Liver (tissue), 9 donors: ENCODE results near the gene UPF1. TPM values are rescaled to one million over a fixed set of nuclear protein-coding genes. Genes with fewer than 3 reads are reported as not detected.
"Not testable (repeated sequence)": the region's sequence is repeated elsewhere in the genome, so short reads cannot be mapped to it uniquely, and the experiment has no call there.

Source experiments
- DNase-seq: peaks from one replicate; pipeline ENCODE4 v3.0.0-alpha.2; 2017; ENCODE audit warnings: low spot score
- H3K27ac ChIP-seq, 2 donors: one replicate each; pipeline ENCODE4 v1.7.0; 2013; ENCODE audit warnings: inconsistent platforms in 2 of 2, low read length in 2 of 2, control low read depth in 1 of 2, low read depth in 1 of 2, mild to moderate bottlenecking in 1 of 2
- H3K27me3 ChIP-seq, 4 donors: one replicate each; pipeline versions ENCODE4 v1.6.1 to v1.7.0; 2013; ENCODE audit warnings: low read length in 3 of 4, inconsistent platforms in 1 of 4, mild to moderate bottlenecking in 1 of 4, moderate library complexity in 1 of 4; ENCODE audit not compliant: control insufficient read depth in 4 of 4, insufficient read depth in 4 of 4
- H3K36me3 ChIP-seq, 4 donors: one replicate each; pipeline versions ENCODE4 v1.6.1 to v1.7.0; 2013; ENCODE audit warnings: low read length in 3 of 4, mild to moderate bottlenecking in 3 of 4, low read depth in 1 of 4, moderate library complexity in 1 of 4; ENCODE audit not compliant: control insufficient read depth in 4 of 4, insufficient read depth in 3 of 4
- H3K4me1 ChIP-seq, 4 donors: one replicate each; pipeline versions ENCODE4 v1.6.1 to v1.7.0; 2013; ENCODE audit warnings: low read length in 3 of 4, mild to moderate bottlenecking in 3 of 4, moderate library complexity in 1 of 4; ENCODE audit not compliant: control insufficient read depth in 4 of 4, insufficient read depth in 4 of 4
- H3K4me3 ChIP-seq, 3 donors: one replicate each; pipeline versions ENCODE4 v1.6.1 to v1.7.0; 2013; ENCODE audit warnings: low read length in 3 of 3, control low read depth in 1 of 3, low read depth in 1 of 3, mild to moderate bottlenecking in 1 of 3
- H3K9ac ChIP-seq, 2 donors: one replicate each; pipeline ENCODE4 v1.7.0; 2013; ENCODE audit warnings: low read length in 2 of 2, mild to moderate bottlenecking in 2 of 2, moderate library complexity in 2 of 2, control low read depth in 1 of 2, low read depth in 1 of 2
- H3K9me3 ChIP-seq, 4 donors: one replicate each; pipeline versions ENCODE4 v1.6.1 to v1.7.0; 2013; ENCODE audit warnings: low read length in 3 of 4; ENCODE audit not compliant: control insufficient read depth in 4 of 4
- EGR1 ChIP-seq, 2 donors: IDR thresholded peaks; 2 replicates each; pipeline ENCODE4 v1.6.1; 2016 to 2018; ENCODE audit warnings: antibody characterized with exemption in 2 of 2, low read depth in 2 of 2
- FOXA1 ChIP-seq: IDR thresholded peaks from 2 replicates; pipeline ENCODE4 v1.6.1; 2016; ENCODE audit warnings: antibody characterized with exemption
- FOXA2 ChIP-seq: IDR thresholded peaks from 2 replicates; pipeline ENCODE4 v1.6.1; 2016; ENCODE audit warnings: antibody characterized with exemption
- GABPA ChIP-seq, 2 donors: IDR thresholded peaks in 1 of 2; conservative IDR thresholded peaks in 1 of 2; 2 replicates each; pipeline ENCODE4 v1.6.1; 2016; ENCODE audit warnings: antibody characterized with exemption in 2 of 2, mild to moderate bottlenecking in 1 of 2, moderate library complexity in 1 of 2
- HNF4A ChIP-seq, 2 donors: conservative IDR thresholded peaks; 2 replicates each; pipeline ENCODE4 v1.6.1; 2016; ENCODE audit warnings: antibody characterized with exemption in 2 of 2, mild to moderate bottlenecking in 2 of 2
- HNF4G ChIP-seq: IDR thresholded peaks from 2 replicates; pipeline ENCODE4 v1.6.1; 2016; ENCODE audit warnings: antibody characterized with exemption
- JUND ChIP-seq, 2 donors: IDR thresholded peaks; 2 replicates each; pipeline ENCODE4 v1.6.1; 2016; ENCODE audit warnings: antibody characterized with exemption in 2 of 2
- RAD21 ChIP-seq, 2 donors: IDR thresholded peaks; 2 replicates each; pipeline ENCODE4 v1.6.1; 2016; ENCODE audit warnings: antibody characterized with exemption in 2 of 2, mild to moderate bottlenecking in 2 of 2
- RXRA ChIP-seq, 2 donors: IDR thresholded peaks; 2 replicates each; pipeline ENCODE4 v1.6.1; 2017 to 2018; ENCODE audit warnings: antibody characterized with exemption in 2 of 2, mild to moderate bottlenecking in 1 of 2
- SP1 ChIP-seq: IDR thresholded peaks from 2 replicates; pipeline ENCODE4 v1.6.1; 2018; ENCODE audit warnings: antibody characterized with exemption, mild to moderate bottlenecking
- TAF1 ChIP-seq: conservative IDR thresholded peaks from 2 replicates; pipeline ENCODE4 v1.6.1; 2016; ENCODE audit warnings: antibody characterized with exemption, mild to moderate bottlenecking
- YY1 ChIP-seq: IDR thresholded peaks from 2 replicates; pipeline ENCODE4 v1.6.1; 2016; ENCODE audit warnings: antibody characterized with exemption, mild to moderate bottlenecking
- WGBS: extraction: QIAGEN DNeasy Blood & Tissue Kit; methylation state at CpG from one replicate; pipeline ENCODE4 v1.1.7; 2013; 5-methylcytosine and 5-hydroxymethylcytosine counted together
- polyA plus RNA-seq, 2 donors: library from polyadenylated mRNA; stranded (reverse) in 1 of 2; unstranded in 1 of 2; fragments of 200-250 nt in 1 of 2; fragments of >200 nt in 1 of 2; fragmentation: Nextera tagmentation in 1 of 2; extraction: Ambion mirVana in 1 of 2; gene quantifications; one replicate each; pipeline versions ENCODE4 v1.2.1 to v1.2.3, GENCODE V29; 2013 to 2015
- total RNA-seq, 2 donors: library from RNA; depleted of rRNA; stranded (reverse); fragments of >200 nt; gene quantifications; one replicate each; pipeline ENCODE4 v1.2.3, GENCODE V29; 2014
- TF ChIP-seq, protein P1 (sequence below): fragments of 150-350 bp; IDR thresholded peaks from 2 replicates; pipeline ENCODE4 v1.5.1; 2017; ENCODE audit warnings: improper control_type of control experiment, low read depth, low read length; ENCODE audit not compliant: missing input control
- TF ChIP-seq, protein P2 (sequence below): IDR thresholded peaks from 2 replicates; pipeline ENCODE4 v1.6.1; 2016; ENCODE audit warnings: antibody characterized with exemption, mild to moderate bottlenecking
- TF ChIP-seq, protein P3 (sequence below): IDR thresholded peaks from 2 replicates; pipeline ENCODE4 v1.6.1; 2016; ENCODE audit warnings: antibody characterized with exemption
- TF ChIP-seq, protein P4 (sequence below): IDR thresholded peaks from 2 replicates; pipeline ENCODE4 v1.6.1; 2016; ENCODE audit warnings: antibody characterized with exemption
- TF ChIP-seq, protein P5 (sequence below): IDR thresholded peaks from 2 replicates; pipeline ENCODE4 v1.6.1; 2016; ENCODE audit warnings: antibody characterized with exemption
- donor health status: healthy.
- donor health status: healthy.
- donor health status: healthy.
- donor health status: healthy.
- donor health status: healthy.

The UPF1 gene
- total and polyA plus RNA-seq, 4 donors = 5.7 to 51.0 (median 35.2) TPM

DNA sequence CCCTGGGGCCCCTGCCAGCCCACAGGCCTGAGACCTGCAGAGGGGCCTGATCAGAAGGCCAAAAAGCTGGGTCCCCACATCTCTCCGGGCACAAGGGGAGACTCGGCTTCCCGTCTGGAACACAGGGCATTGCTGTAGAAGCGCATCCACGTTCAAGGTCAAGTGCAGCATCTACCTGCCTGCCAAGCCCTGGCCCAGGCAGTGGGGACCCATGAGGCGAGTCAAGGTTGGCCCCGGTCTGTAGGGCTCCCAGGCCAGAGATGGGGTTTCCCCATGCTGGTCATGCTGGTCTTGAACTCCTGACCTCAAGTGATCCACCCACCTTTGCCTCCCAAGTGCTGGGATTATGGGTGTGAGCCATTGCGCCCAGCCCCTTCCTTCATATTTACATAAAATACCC, 27.1 kb upstream of the UPF1 start (continued):
- TF ChIP-seq RXRA (IDR thresholded peaks at IDR 0.05) (no peak), HNF4A (conservative IDR thresholded peaks at IDR 0.05) (no peak)
- TF ChIP-seq, protein P1, sequence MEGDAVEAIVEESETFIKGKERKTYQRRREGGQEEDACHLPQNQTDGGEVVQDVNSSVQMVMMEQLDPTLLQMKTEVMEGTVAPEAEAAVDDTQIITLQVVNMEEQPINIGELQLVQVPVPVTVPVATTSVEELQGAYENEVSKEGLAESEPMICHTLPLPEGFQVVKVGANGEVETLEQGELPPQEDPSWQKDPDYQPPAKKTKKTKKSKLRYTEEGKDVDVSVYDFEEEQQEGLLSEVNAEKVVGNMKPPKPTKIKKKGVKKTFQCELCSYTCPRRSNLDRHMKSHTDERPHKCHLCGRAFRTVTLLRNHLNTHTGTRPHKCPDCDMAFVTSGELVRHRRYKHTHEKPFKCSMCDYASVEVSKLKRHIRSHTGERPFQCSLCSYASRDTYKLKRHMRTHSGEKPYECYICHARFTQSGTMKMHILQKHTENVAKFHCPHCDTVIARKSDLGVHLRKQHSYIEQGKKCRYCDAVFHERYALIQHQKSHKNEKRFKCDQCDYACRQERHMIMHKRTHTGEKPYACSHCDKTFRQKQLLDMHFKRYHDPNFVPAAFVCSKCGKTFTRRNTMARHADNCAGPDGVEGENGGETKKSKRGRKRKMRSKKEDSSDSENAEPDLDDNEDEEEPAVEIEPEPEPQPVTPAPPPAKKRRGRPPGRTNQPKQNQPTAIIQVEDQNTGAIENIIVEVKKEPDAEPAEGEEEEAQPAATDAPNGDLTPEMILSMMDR = no peak

DNA sequence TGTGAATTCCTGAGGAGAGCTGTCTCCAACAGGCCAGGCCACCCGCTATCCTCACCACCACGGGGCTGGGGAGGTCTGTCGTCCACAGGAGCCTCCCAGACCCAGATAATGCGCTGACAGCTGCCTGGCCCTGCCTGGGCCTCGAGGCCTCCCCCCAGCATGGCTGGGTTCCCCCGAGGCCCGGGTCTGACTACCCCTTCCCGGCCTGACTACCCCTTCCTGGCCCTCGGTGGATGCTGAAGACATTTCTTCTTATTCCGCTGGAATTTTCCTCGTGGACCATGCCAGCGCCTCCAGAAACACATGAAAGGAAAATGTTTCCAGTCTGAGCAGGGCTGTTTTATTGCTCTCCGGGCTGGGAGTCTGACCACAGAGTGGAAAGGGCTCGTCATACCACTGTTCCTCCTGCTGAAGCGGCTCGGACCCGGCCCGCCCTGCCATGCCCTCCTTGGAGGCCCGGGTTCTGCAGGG, 23.9 kb upstream of the UPF1 start:
- Histone ChIP-seq H3K4me1 (no peaks in the 10 kb centered on the region), H3K27me3 (no peaks in the 10 kb centered on the region), H3K9ac (no peak overlapping the region), H3K27ac (no peak overlapping the region), H3K9me3 (no peaks in the 10 kb centered on the region), H3K4me3 (no peak overlapping the region), H3K36me3 (no peaks in the 10 kb centered on the region)
- TF ChIP-seq RAD21 (IDR thresholded peaks at IDR 0.05) (no peak), SP1 (no peak)
- 87% methylated on average over 19 of the region's 19 CpGs for WGBS
- no peak for DNase-seq

DNA sequence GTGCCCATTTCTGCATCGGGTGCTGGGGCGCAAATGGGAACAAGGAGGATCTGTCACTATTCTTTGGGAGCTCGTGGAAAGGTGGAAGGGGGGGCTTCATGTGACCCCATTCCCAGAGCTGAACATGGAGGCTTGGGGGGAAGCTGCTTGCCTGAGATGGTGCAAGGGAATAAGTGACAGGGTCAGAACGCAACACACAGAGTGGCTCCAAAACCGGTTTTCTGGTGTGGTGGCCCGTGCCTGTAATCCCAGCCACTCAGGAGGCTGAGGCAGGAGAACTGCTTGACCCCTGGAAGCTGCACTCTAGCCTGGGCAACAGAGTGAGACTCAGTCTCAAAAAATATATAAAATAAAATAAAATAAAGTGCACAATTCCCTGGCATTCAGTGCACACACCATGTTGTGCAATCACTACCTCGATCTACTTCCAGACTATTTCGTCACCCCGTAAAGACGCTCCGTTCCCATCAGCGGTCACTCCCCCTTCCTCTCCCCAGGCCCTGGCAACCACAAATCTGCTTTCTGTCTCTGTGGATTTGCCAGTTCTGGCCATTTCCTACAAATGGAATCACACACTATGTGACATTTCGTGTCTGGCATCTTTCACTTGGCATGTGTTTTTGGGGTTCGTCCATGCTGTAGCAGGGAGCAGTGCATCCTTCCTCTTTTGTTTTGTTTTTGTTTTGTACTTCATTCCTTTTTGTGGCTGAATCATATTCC, 22.4 kb upstream of the UPF1 start:
- 48% methylated on average over 14 of the region's 14 CpGs for WGBS
- no peaks in the 10 kb centered on the region for H3K36me3 ChIP-seq

DNA sequence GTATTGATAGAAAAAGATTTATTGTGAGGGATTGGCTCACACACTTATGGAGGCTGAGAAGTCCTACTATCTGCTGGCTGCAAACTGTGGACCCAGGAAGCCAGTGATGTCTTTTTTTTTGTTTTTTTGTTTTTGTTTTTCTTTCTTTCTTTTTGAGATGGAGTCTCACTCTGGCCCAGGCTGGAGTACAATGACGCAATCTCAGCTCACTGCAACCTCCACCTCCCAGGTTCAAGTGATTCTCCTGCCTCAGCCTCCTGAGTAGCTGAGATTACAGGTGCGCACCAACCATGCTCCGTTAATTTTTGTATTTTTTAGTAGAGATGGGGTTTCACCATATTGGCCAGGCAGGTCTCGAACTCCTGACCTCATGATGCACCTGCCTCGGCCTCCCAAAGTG, 20.1 kb upstream of the UPF1 start:
- H3K9ac ChIP-seq, H3K27ac ChIP-seq, H3K9me3 ChIP-seq, DNase-seq, H3K36me3 ChIP-seq, H3K4me3 ChIP-seq, H3K4me1 ChIP-seq, H3K27me3 ChIP-seq: not testable (repeated sequence)
- WGBS = 93% methylated on average over 5 of the region's 5 CpGs

More for the DNA sequence above, 22.4 kb upstream of the UPF1 start:
- Histone ChIP-seq H3K9ac (no peak overlapping the region), H3K9me3 (no peaks in the 10 kb centered on the region), H3K27ac (no peak overlapping the region), H3K27me3 (no peaks in the 10 kb centered on the region), H3K4me1 (no peaks in the 10 kb centered on the region), H3K4me3 (no peak overlapping the region)
- no peak for TF ChIP-seq RAD21 (IDR thresholded peaks at IDR 0.05)
- TF ChIP-seq FOXA1 = no peak
- no peak for TF ChIP-seq JUND (IDR thresholded peaks at IDR 0.05)
- no peak for TF ChIP-seq HNF4G
- TF ChIP-seq HNF4A (conservative IDR thresholded peaks at IDR 0.05) = no peak
- TF ChIP-seq, protein P2, sequence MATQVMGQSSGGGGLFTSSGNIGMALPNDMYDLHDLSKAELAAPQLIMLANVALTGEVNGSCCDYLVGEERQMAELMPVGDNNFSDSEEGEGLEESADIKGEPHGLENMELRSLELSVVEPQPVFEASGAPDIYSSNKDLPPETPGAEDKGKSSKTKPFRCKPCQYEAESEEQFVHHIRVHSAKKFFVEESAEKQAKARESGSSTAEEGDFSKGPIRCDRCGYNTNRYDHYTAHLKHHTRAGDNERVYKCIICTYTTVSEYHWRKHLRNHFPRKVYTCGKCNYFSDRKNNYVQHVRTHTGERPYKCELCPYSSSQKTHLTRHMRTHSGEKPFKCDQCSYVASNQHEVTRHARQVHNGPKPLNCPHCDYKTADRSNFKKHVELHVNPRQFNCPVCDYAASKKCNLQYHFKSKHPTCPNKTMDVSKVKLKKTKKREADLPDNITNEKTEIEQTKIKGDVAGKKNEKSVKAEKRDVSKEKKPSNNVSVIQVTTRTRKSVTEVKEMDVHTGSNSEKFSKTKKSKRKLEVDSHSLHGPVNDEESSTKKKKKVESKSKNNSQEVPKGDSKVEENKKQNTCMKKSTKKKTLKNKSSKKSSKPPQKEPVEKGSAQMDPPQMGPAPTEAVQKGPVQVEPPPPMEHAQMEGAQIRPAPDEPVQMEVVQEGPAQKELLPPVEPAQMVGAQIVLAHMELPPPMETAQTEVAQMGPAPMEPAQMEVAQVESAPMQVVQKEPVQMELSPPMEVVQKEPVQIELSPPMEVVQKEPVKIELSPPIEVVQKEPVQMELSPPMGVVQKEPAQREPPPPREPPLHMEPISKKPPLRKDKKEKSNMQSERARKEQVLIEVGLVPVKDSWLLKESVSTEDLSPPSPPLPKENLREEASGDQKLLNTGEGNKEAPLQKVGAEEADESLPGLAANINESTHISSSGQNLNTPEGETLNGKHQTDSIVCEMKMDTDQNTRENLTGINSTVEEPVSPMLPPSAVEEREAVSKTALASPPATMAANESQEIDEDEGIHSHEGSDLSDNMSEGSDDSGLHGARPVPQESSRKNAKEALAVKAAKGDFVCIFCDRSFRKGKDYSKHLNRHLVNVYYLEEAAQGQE = no peak
- no peak for TF ChIP-seq YY1
- no peak for TF ChIP-seq SP1
- TF ChIP-seq EGR1 (IDR thresholded peaks at IDR 0.05; ENCODE audit: low read depth in 2 of 2) = no peak
- TF ChIP-seq RXRA (IDR thresholded peaks at IDR 0.05) = no peak
- no peak for TF ChIP-seq FOXA2
- TF ChIP-seq TAF1 = no peak
- TF ChIP-seq, protein P3, sequence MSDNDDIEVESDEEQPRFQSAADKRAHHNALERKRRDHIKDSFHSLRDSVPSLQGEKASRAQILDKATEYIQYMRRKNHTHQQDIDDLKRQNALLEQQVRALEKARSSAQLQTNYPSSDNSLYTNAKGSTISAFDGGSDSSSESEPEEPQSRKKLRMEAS = no peak
- no peak for TF ChIP-seq GABPA (IDR thresholded peaks at IDR 0.05 in 1 of 2, conservative IDR thresholded peaks at IDR 0.05 in 1 of 2)
- TF ChIP-seq, protein P4, sequence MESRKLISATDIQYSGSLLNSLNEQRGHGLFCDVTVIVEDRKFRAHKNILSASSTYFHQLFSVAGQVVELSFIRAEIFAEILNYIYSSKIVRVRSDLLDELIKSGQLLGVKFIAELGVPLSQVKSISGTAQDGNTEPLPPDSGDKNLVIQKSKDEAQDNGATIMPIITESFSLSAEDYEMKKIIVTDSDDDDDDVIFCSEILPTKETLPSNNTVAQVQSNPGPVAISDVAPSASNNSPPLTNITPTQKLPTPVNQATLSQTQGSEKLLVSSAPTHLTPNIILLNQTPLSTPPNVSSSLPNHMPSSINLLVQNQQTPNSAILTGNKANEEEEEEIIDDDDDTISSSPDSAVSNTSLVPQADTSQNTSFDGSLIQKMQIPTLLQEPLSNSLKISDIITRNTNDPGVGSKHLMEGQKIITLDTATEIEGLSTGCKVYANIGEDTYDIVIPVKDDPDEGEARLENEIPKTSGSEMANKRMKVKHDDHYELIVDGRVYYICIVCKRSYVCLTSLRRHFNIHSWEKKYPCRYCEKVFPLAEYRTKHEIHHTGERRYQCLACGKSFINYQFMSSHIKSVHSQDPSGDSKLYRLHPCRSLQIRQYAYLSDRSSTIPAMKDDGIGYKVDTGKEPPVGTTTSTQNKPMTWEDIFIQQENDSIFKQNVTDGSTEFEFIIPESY = no peak
- TF ChIP-seq, protein P5, sequence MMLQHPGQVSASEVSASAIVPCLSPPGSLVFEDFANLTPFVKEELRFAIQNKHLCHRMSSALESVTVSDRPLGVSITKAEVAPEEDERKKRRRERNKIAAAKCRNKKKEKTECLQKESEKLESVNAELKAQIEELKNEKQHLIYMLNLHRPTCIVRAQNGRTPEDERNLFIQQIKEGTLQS = no peak
- DNase-seq = no peak
